GM12878 (cell line): Measurements from ENCODE around the gene RP2. TPM values are rescaled to one million over a fixed set of nuclear protein-coding genes. Genes with fewer than 3 reads are reported as not detected.
A peak's percentile ranks its signal among the peaks of the same experiment; 100 is the strongest.

Experiments used
- CBFB ChIP-seq: IDR thresholded peaks from 2 replicates; pipeline ENCODE4 v1.6.1; 2016; ENCODE audit warnings: antibody characterized with exemption, low read depth
- CREB1 ChIP-seq: IDR thresholded peaks from 2 replicates; pipeline ENCODE4 v1.6.1; 2012; ENCODE audit warnings: low read depth, mild to moderate bottlenecking, inconsistent platforms
- DPF2 ChIP-seq: fragments of 450-650 bp; IDR thresholded peaks from 2 replicates; pipeline ENCODE4 v1.6.1; 2017; ENCODE audit warnings: mild to moderate bottlenecking
- ETV6 ChIP-seq, 2 experiments: fragments of 450-650 bp in 1 of 2; IDR thresholded peaks in 1 of 2; conservative IDR thresholded peaks in 1 of 2; 2 replicates each; pipeline ENCODE4 v1.6.1; 2014; ENCODE audit warnings: antibody characterized with exemption in 1 of 2, borderline replicate concordance in 1 of 2, low read depth in 1 of 2, mild to moderate bottlenecking in 1 of 2, moderate library complexity in 1 of 2
- GABPA ChIP-seq: IDR thresholded peaks from 2 replicates; pipeline ENCODE4 v1.6.1; 2014; ENCODE audit warnings: antibody characterized with exemption, low read depth, mild to moderate bottlenecking, inconsistent platforms
- JUNB ChIP-seq: IDR thresholded peaks from 2 replicates; pipeline ENCODE4 v1.6.1; 2016; ENCODE audit warnings: antibody characterized with exemption, mild to moderate bottlenecking
- PAX5 ChIP-seq: IDR thresholded peaks from 2 replicates; pipeline ENCODE4 v1.6.1; 2011; ENCODE audit warnings: low read depth, low read length, borderline replicate concordance
- POLR2AphosphoS2 ChIP-seq: IDR thresholded peaks from 2 replicates; pipeline ENCODE4 v1.6.1; 2011; ENCODE audit warnings: low read depth, mild to moderate bottlenecking, low read length, improper control_type of control experiment, moderate library complexity
- WRNIP1 ChIP-seq: IDR thresholded peaks from 2 replicates; pipeline ENCODE4 v1.6.1; 2011; ENCODE audit warnings: low read depth, low read length, improper control_type of control experiment, borderline replicate concordance
- ZBTB40 ChIP-seq: fragments of 450-650 bp; IDR thresholded peaks from 2 replicates; pipeline ENCODE4 v1.6.1; 2016; ENCODE audit warnings: mild to moderate bottlenecking, moderate library complexity, borderline replicate concordance
- ZNF24 ChIP-seq: fragments of 450-650 bp; IDR thresholded peaks from 2 replicates; pipeline ENCODE4 v1.6.1; 2017; ENCODE audit warnings: antibody characterized with exemption, mild to moderate bottlenecking
- ZNF274 ChIP-seq: IDR thresholded peaks from one replicate; pipeline ENCODE4 v1.8.0; 2011; ENCODE audit not compliant: insufficient read length, insufficient read depth
- ZNF622 ChIP-seq: fragments of 450-650 bp; IDR thresholded peaks from 2 replicates; pipeline ENCODE4 v1.6.1; 2017; ENCODE audit warnings: mild to moderate bottlenecking, inconsistent platforms
- polyA plus RNA-seq, 11 experiments: library from polyadenylated mRNA; depleted of rRNA in 4 of 11; unstranded in 6 of 11; stranded (reverse) in 5 of 11; fragments of >200 nt; fragmentation: Nextera tagmentation in 4 of 11; fragmentation: Illumina TruSeq in 1 of 11; extraction: Ambion mirVana in 4 of 11; extraction: Trizol in 1 of 11; gene quantifications; 1 replicate in 1 of 11; 2 replicates in 10 of 11; pipeline versions ENCODE4 v1.2.1 to v1.2.3, GENCODE V29; 2011 to 2016; ENCODE audit warnings: inconsistent platforms in 2 of 11, missing spikeins in 2 of 11, low read depth in 1 of 11
- total RNA-seq, 4 experiments: library from RNA; depleted of rRNA in 3 of 4; stranded (reverse); fragments of >200 nt in 3 of 4; fragmentation: Illumina TruSeq in 1 of 4; extraction: Trizol in 1 of 4; gene quantifications; 2 replicates each; pipeline versions ENCODE4 v1.2.1 to v1.2.3, GENCODE V29; 2013 to 2021
- TF ChIP-seq, protein P1 (sequence below): fragments of 450-650 bp; IDR thresholded peaks from 2 replicates; pipeline ENCODE4 v1.6.1; 2014; ENCODE audit warnings: mild to moderate bottlenecking
- TF ChIP-seq, protein P2 (sequence below): fragments of 450-650 bp; IDR thresholded peaks from 2 replicates; pipeline ENCODE4 v1.6.1; 2017; ENCODE audit warnings: mild to moderate bottlenecking, low read depth, inconsistent platforms; ENCODE audit not compliant: poor library complexity, severe bottlenecking
- TF ChIP-seq, protein P3 (sequence below), 3 experiments: IDR thresholded peaks in 2 of 3; conservative IDR thresholded peaks in 1 of 3; 2 replicates each; pipeline ENCODE4 v1.5.1; 2011; ENCODE audit warnings: low read depth in 3 of 3, low read length in 3 of 3, mild to moderate bottlenecking in 3 of 3, control low read depth in 2 of 3, moderate library complexity in 2 of 3, inconsistent platforms in 1 of 3, mixed read lengths in 1 of 3; ENCODE audit not compliant: control insufficient read depth in 2 of 3, insufficient read depth in 1 of 3; ENCODE audit errors: extremely low read depth in 1 of 3
- TF ChIP-seq, protein P4 (sequence below): fragments of 450-650 bp; IDR thresholded peaks from 2 replicates; pipeline ENCODE4 v1.6.1; 2018; ENCODE audit warnings: borderline replicate concordance, mild to moderate bottlenecking; ENCODE audit not compliant: partially characterized antibody

The RP2 gene
- total and polyA plus RNA-seq, 10 of the 15 experiments (the other 5 are each of a cell fraction or from before 2014, with no cell fraction given): 3.5 to 11.0 (median 5.7) TPM

DNA sequence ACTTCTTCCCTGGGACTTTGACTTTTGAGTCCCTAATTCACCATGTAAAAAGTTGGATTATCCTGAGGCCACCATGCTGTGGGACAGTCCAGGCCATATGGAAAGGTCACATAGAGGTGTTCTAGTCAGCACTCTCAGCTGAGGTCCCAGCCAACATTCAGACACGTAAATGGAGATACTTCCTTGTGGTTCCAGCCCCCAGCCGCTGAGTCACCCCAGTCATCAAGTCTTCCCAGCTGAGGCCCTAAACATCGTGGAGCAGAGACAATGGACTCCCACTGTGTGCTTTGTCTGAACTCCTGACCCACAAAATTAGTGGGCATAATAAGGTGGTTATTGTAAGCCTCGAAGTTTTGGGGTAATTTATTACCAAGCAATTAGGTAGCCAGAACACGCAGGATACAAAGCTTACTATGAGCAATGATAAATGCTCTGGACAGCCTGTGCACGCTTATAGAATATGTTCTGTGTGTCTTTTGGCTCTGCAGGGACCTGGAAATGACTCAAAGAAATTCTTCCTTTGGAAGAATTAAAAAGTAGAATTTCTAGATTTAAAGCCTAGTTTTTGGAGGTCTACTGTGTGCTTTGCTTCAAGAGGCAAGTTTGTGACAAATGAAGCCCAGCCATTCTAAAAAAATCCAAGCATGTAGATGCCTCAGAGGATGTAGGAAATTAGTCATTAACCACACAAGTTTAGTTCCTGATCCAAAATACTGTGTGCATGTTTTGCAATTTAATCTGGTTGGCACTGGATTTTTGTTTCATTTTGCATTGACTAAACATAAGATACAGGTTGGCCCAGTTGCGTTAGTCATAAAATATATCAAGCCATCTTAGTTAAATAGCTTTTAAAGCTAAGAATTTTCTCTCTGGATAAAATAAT lies 44.7 kb upstream of the RP2 start (continued):
- TF ChIP-seq, protein P1, sequence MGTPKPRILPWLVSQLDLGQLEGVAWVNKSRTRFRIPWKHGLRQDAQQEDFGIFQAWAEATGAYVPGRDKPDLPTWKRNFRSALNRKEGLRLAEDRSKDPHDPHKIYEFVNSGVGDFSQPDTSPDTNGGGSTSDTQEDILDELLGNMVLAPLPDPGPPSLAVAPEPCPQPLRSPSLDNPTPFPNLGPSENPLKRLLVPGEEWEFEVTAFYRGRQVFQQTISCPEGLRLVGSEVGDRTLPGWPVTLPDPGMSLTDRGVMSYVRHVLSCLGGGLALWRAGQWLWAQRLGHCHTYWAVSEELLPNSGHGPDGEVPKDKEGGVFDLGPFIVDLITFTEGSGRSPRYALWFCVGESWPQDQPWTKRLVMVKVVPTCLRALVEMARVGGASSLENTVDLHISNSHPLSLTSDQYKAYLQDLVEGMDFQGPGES: no peak
- TF ChIP-seq, protein P2, sequence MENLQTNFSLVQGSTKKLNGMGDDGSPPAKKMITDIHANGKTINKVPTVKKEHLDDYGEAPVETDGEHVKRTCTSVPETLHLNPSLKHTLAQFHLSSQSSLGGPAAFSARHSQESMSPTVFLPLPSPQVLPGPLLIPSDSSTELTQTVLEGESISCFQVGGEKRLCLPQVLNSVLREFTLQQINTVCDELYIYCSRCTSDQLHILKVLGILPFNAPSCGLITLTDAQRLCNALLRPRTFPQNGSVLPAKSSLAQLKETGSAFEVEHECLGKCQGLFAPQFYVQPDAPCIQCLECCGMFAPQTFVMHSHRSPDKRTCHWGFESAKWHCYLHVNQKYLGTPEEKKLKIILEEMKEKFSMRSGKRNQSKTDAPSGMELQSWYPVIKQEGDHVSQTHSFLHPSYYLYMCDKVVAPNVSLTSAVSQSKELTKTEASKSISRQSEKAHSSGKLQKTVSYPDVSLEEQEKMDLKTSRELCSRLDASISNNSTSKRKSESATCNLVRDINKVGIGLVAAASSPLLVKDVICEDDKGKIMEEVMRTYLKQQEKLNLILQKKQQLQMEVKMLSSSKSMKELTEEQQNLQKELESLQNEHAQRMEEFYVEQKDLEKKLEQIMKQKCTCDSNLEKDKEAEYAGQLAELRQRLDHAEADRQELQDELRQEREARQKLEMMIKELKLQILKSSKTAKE: no peak
- TF ChIP-seq ZNF274 (no peak), ZBTB40 (no peak), ETV6 (conservative IDR thresholded peaks at IDR 0.05 in 1 of 2, IDR thresholded peaks at IDR 0.05 in 1 of 2; ENCODE audit: borderline replicate concordance in 1 of 2, low read depth in 1 of 2) (no peak), CBFB (no peak), JUNB (peak; percentile 60), WRNIP1 (no peak), POLR2AphosphoS2 (no peak), CREB1 (no peak), GABPA (no peak), PAX5 (no peak), ZNF24 (no peak), ZNF622 (no peak), DPF2 (0 out of 2 replicates have a peak, but pooled peaks have one; percentile 34)
- TF ChIP-seq, protein P3, sequence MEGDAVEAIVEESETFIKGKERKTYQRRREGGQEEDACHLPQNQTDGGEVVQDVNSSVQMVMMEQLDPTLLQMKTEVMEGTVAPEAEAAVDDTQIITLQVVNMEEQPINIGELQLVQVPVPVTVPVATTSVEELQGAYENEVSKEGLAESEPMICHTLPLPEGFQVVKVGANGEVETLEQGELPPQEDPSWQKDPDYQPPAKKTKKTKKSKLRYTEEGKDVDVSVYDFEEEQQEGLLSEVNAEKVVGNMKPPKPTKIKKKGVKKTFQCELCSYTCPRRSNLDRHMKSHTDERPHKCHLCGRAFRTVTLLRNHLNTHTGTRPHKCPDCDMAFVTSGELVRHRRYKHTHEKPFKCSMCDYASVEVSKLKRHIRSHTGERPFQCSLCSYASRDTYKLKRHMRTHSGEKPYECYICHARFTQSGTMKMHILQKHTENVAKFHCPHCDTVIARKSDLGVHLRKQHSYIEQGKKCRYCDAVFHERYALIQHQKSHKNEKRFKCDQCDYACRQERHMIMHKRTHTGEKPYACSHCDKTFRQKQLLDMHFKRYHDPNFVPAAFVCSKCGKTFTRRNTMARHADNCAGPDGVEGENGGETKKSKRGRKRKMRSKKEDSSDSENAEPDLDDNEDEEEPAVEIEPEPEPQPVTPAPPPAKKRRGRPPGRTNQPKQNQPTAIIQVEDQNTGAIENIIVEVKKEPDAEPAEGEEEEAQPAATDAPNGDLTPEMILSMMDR (IDR thresholded peaks at IDR 0.05 in 2 of 3, conservative IDR thresholded peaks at IDR 0.05 in 1 of 3; ENCODE audit: control insufficient read depth in 2 of 3, extremely low read depth in 1 of 3, insufficient read depth in 1 of 3, low read depth in 3 of 3, low read length in 3 of 3): no peak
- TF ChIP-seq, protein P4, sequence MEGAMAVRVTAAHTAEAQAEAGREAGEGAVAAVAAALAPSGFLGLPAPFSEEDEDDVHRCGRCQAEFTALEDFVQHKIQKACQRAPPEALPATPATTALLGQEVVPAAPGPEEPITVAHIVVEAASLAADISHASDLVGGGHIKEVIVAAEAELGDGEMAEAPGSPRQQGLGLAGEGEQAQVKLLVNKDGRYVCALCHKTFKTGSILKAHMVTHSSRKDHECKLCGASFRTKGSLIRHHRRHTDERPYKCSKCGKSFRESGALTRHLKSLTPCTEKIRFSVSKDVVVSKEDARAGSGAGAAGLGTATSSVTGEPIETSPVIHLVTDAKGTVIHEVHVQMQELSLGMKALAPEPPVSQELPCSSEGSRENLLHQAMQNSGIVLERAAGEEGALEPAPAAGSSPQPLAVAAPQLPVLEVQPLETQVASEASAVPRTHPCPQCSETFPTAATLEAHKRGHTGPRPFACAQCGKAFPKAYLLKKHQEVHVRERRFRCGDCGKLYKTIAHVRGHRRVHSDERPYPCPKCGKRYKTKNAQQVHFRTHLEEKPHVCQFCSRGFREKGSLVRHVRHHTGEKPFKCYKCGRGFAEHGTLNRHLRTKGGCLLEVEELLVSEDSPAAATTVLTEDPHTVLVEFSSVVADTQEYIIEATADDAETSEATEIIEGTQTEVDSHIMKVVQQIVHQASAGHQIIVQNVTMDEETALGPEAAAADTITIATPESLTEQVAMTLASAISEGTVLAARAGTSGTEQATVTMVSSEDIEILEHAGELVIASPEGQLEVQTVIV: no peak
